ENCODE results near the gene CD8B. TPM values are rescaled to one million over a fixed set of nuclear protein-coding genes. Genes with fewer than 3 reads are reported as not detected.
A peak's percentile ranks its signal among the peaks of the same experiment; 100 is the strongest.

Gene CD8B
- total RNA-seq, 2 donors from 2014 or later = 0.81 to 1.8 TPM

GRCh38 chr2:86783615-86784339 is 77.9 kb downstream of the CD8B start:
- DNase-seq (no peak), ATAC-seq (no peak)
- intact Hi-C loops (cut with DNase I) = no loop called here

GRCh38 chr2:86782748-86783147 is 78.9 kb downstream of the CD8B start:
- intact Hi-C loops (cut with DNase I) = no loop called here
- DNase-seq = no peak
- ATAC-seq = no peak

- intact Hi-C loops (cut with DNase I) = no loop called here
- no peak for ATAC-seq
- no peak for DNase-seq
Observed at GRCh38 chr2:86781363-86781762, 80.3 kb downstream of the CD8B start.

GRCh38 chr2:86779971-86780370 is 81.7 kb downstream of the CD8B start:
- intact Hi-C loops (cut with DNase I) = no loop called here
- ATAC-seq (no peak), DNase-seq (no peak)

GRCh38 chr2:86778957-86779356 is 82.7 kb downstream of the CD8B start:
- intact Hi-C loops (cut with DNase I) = no loop called here
- ATAC-seq (peak; percentile 32 to 63), DNase-seq (no peak)

- intact Hi-C loops (cut with DNase I) = no loop called here
- ATAC-seq (no peak), DNase-seq (no peak)
Observed at GRCh38 chr2:86776532-86776931, 85.2 kb downstream of the CD8B start.

GRCh38 chr2:86775338-86775737 is 86.3 kb downstream of the CD8B start:
- intact Hi-C loops (cut with DNase I) = no loop called here
- ATAC-seq (no peak), DNase-seq (no peak)

GRCh38 chr2:86774862-86775261 is 86.8 kb downstream of the CD8B start:
- intact Hi-C loops (cut with DNase I) = no loop called here
- ATAC-seq = no peak
- no peak for DNase-seq

- ATAC-seq = no peak
- intact Hi-C loops (cut with DNase I) = no loop called here
Observed at GRCh38 chr2:86772611-86773010, 89.1 kb downstream of the CD8B start.

GRCh38 chr2:86770816-86771301 is 90.8 kb downstream of the CD8B start:
- intact Hi-C loops (cut with DNase I) = no loop called here
- no peak for ATAC-seq
- no peak for DNase-seq

More at GRCh38 chr2:86772611-86773010, 89.1 kb downstream of the CD8B start:
- no peak for DNase-seq

- ATAC-seq = no peak
- intact Hi-C loops (cut with DNase I) = no loop called here
- DNase-seq = no peak
Observed at GRCh38 chr2:86769838-86770237, 91.8 kb downstream of the CD8B start.

GRCh38 chr2:86768189-86768949 is 93.3 kb downstream of the CD8B start:
- intact Hi-C loops (cut with DNase I) = no loop called here
- DNase-seq (no peak), ATAC-seq (peak; percentile 60 to 73)

Other genes with a start within 250 kb of the CD8B start
- 10 to 100 TPM; 32.2 to 43.9 TPM for gene RNF103, start 238.0 kb downstream of the CD8B start, total RNA-seq
- gene RMND5A, start 141.6 kb downstream of the CD8B start, total RNA-seq = 10 to 100 TPM; 50.0 to 61.9 TPM
- 1 to 10 TPM; 2.8 to 4.4 TPM for gene CD8A, start 71.0 kb downstream of the CD8B start, total RNA-seq
- gene RGPD1, start 80.2 kb upstream of the CD8B start, total RNA-seq = under 1 TPM; 0.10 to 0.77 TPM
- under 1 TPM; 0.41 to 0.84 TPM for gene PLGLB1, start 160.0 kb upstream of the CD8B start, total RNA-seq

All from left cardiac atrium (tissue), 4 donors.